ENCODE results near the gene LUC7L3. TPM values are rescaled to one million over a fixed set of nuclear protein-coding genes. Genes with fewer than 3 reads are reported as not detected.

Gene LUC7L3
- total RNA-seq, 1 donor from 2014 or later = 134 TPM

DNA sequence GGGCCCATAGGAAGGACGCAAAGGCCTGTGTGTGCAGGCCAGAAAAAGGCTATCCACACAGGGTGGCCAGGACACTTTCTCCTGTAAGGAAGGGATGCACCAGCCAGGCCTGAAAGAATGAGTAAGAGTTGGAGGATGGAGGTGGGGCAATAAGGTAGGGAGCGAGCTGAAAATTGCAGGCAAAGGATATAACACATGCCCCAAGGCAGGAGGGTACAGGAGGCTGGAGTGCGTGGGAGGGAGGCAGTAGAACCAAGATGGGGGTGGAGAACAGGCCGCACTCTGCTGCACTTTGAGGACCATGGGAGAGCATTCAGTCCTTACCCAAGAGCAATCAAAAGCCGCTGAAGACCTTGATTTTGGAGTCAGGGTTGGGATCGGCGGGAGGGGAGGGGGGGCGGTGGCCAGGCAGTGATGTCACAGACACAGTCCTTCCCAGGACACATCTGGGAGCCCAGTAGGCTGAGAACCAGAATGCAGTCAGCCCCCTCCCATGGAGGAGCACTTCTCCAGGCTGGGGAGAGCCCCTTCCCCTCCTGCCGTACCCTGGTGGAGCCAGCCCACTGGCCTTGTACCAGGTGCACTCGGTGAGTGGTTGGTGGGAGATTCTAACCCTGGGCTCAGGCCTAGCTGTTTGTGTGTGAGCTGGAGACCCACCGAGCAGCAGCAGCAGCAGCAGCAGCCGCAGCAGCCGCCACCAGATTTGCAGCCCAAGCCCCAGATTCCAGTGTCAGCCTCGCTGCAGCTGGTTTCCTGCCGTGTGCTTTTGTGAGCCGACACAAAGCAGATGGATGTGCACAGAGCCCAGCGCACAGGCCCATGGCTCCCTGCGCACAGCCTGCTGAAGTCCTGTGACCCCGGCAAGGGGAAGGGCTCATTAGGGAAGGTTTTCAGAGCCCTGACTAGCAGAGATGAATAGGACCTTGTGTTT is 29.2 kb upstream of the LUC7L3 start:
- intact Hi-C loops (cut with micrococcal nuclease) = no loop called here
- H3K4me1 Mint-ChIP-seq (ENCODE audit: low read depth) = peaks cover 2% of the 10 kb centered on the region
- H3K4me3 Mint-ChIP-seq (ENCODE audit: low read depth) = no peak overlapping the region
- peaks cover 19% of the 10 kb centered on the region for H3K36me3 Mint-ChIP-seq (ENCODE audit: low read depth)
- no peaks in the 10 kb centered on the region for H3K27me3 Mint-ChIP-seq (ENCODE audit: low read depth)
- no peaks in the 10 kb centered on the region for H3K9me3 Mint-ChIP-seq
- no peak overlapping the region for H3K27ac Mint-ChIP-seq
- no peak for DNase-seq (ENCODE audit: low spot score)

DNA sequence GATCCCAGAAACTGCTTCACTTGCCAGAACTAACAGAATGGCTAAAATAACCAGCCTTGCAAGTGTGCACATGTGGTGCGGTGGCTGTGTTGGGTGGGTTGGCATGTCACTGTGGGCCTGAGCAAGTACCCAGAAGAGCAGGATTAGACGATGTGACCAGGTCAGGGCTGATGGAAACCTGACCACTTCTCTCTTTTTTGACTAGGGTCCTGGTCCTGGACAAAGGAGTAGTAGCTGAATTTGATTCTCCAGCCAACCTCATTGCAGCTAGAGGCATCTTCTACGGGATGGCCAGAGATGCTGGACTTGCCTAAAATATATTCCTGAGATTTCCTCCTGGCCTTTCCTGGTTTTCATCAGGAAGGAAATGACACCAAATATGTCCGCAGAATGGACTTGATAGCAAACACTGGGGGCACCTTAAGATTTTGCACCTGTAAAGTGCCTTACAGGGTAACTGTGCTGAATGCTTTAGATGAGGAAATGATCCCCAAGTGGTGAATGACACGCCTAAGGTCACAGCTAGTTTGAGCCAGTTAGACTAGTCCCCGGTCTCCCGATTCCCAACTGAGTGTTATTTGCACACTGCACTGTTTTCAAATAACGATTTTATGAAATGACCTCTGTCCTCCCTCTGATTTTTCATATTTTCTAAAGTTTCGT is 28.4 kb upstream of the LUC7L3 start:
- Mint-ChIP-seq H3K27ac (no peak overlapping the region), H3K27me3 (ENCODE audit: low read depth) (no peaks in the 10 kb centered on the region), H3K9me3 (no peaks in the 10 kb centered on the region), H3K4me3 (ENCODE audit: low read depth) (no peak overlapping the region), H3K36me3 (ENCODE audit: low read depth) (peaks cover 27% of the 10 kb centered on the region), H3K4me1 (ENCODE audit: low read depth) (peaks cover 2% of the 10 kb centered on the region)
- intact Hi-C loops (cut with micrococcal nuclease) = no loop called here
- no peak for DNase-seq (ENCODE audit: low spot score)

DNA sequence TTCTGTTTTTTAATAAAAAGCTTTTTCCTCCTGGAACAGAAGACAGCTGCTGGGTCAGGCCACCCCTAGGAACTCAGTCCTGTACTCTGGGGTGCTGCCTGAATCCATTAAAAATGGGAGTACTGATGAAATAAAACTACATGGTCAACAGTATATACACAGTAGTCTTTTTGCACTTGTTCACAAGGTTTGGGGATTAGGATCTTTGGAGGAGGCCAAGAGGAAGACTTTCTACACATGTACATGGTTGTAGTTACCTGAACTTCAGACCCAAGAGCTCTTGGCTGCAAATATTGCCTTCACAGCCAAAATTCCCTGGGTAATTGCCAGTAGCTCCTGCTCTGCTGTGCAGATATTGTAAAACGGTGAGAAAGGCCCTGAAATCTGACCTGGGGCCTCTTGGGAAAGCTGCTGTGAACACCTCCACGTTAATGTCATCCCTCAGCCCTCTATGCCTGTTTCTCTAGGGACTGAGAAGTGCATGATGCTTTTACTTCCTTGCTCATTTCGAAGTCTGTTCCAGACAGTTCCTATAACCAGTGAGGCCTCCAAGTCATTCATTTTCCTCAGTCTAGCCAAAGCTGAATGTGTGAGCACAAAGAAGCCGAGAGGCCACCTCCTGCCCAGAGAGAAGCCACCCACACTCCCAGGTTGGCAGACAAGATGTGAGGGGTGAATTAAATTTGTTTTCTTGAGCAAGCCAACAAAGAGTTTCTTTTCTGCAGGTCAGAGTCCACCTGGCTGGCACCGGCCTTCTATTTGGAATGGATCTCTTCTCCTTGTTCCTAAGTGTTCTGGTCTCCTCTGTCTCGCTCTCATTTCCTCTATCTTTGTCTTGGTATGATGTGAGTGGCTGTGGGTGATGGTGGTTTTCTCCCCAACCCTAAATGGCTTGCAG is 27.6 kb upstream of the LUC7L3 start:
- no peaks in the 10 kb centered on the region for H3K9me3 Mint-ChIP-seq
- H3K4me1 Mint-ChIP-seq (ENCODE audit: low read depth) = peaks cover 2% of the 10 kb centered on the region
- peaks cover 35% of the 10 kb centered on the region for H3K36me3 Mint-ChIP-seq (ENCODE audit: low read depth)
- intact Hi-C loops (cut with micrococcal nuclease) = no loop called here
- no peak for DNase-seq (ENCODE audit: low spot score)
- H3K4me3 Mint-ChIP-seq (ENCODE audit: low read depth) = no peak overlapping the region
- H3K27ac Mint-ChIP-seq = no peak overlapping the region
- H3K27me3 Mint-ChIP-seq (ENCODE audit: low read depth) = no peaks in the 10 kb centered on the region

DNA sequence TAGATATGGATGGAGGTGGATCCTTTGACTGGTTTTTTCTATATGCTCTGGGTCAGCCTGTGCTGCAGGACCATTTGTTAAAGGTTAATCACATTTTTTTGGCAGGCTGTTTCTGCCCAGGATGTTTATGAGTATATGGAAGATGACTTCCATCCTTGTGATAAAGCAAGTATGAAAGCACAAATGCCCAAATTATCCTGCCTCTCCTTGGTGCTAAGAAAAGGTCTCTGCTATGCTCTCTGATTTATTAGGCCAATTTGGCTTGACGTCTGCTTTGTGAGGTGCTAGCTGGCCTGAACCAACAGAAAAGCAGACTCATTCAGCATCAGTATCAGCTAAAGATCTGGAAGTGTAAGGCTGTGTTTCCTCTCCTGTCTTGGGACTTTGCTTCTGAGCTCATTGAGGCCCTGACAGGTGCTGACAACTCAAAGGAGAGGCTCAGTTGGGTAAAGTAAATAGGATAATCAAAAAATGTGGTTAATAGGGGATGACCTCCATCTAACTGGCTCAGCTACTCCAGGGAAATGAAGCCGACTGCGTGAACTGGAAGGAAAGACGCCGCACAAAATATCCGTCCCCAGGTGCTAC is 26.9 kb upstream of the LUC7L3 start:
- intact Hi-C loops (cut with micrococcal nuclease) = no loop called here
- DNase-seq (ENCODE audit: low spot score) = no peak
- H3K27me3 Mint-ChIP-seq (ENCODE audit: low read depth) = no peaks in the 10 kb centered on the region
- H3K36me3 Mint-ChIP-seq (ENCODE audit: low read depth) = peaks cover 42% of the 10 kb centered on the region
- no peaks in the 10 kb centered on the region for H3K9me3 Mint-ChIP-seq
- H3K4me3 Mint-ChIP-seq (ENCODE audit: low read depth) = no peak overlapping the region
- H3K27ac Mint-ChIP-seq = no peak overlapping the region
- peaks cover 2% of the 10 kb centered on the region for H3K4me1 Mint-ChIP-seq (ENCODE audit: low read depth)

DNA sequence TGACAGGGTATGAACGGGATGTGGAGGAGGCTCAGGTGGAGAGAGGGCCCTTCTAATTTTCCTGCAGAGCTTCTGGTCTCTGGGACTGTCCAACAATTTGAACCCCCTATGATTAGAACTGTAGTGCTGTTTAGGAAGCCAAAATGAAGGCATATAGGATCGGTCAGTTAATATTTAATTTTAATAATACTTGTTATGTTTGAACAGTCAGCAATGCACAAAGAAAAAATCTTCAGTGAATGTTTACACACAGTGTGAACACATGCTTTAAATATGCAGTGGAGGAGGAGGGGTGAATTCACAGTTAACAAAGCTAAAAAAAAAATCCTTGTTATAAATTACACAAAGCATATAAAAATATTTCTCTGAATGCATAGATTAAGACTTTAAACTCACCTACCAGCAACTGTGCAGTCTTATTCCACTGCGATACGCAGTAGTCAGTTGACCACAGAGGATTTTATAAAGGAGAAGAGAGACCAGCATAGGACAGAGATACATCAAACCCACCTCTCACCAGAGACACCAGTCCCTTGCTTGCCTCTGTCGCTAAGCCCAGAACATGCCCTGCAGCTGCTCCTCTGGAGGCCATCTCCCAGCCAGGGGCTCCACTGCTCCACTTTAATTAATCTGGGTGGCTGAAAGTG is 26.2 kb upstream of the LUC7L3 start:
- H3K27me3 Mint-ChIP-seq (ENCODE audit: low read depth) = no peaks in the 10 kb centered on the region
- H3K4me1 Mint-ChIP-seq (ENCODE audit: low read depth) = peaks cover 2% of the 10 kb centered on the region
- no peak overlapping the region for H3K27ac Mint-ChIP-seq
- H3K36me3 Mint-ChIP-seq (ENCODE audit: low read depth) = peaks cover 48% of the 10 kb centered on the region
- H3K9me3 Mint-ChIP-seq = no peaks in the 10 kb centered on the region
- intact Hi-C loops (cut with micrococcal nuclease) = no loop called here
- H3K4me3 Mint-ChIP-seq (ENCODE audit: low read depth) = no peak overlapping the region
- no peak for DNase-seq (ENCODE audit: low spot score)

DNA sequence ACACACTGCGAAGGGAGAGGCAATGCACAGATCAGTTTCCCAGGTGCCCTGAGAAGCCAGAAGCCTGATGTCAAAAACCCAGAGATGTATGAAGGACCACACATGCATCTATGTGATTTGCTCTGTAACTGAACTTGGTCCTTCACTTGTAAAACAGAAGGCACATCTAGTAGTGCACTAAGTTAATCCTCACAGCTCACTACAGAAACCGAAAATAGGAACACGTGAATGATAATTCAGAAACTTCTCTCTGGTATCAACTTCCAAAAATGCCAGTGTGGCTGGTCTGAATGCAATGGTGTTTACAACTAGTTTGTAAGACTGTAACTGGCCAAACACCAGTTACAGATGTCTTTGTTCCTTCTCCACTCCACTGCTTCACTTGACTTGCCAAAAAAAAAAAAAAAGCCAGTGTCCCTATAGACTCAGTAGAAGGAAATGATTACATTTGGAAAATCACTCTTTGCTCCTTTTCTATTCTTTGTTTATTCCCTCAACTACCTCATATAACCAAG is 23.0 kb upstream of the LUC7L3 start:
- intact Hi-C loops (cut with micrococcal nuclease) = loop anchor here (5.0 kb wide), 1 partner anchor 64 kb away; the partner anchor contains the start of gene ABCC3
- peaks cover 76% of the 10 kb centered on the region for H3K36me3 Mint-ChIP-seq (ENCODE audit: low read depth)

DNA sequence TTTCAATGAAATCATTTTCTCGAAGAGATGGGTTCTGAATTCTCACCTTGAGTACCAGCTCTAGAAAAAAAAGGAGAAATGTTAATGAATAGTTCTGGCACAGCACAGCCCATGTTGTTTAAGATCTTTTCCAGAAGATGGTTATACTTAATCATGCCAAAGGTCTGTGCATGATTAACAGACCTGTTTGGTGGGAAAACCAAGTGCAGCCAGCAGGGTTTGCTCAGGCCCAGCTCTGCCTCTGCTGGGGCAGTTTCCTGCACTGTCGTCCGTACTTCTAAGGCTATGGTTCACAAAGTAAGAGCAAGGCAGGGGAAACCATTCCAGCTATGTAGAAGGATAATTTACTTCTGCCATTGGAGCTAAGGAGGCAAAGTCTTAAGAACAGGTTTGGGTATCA is 22.3 kb upstream of the LUC7L3 start:
- H3K27me3 Mint-ChIP-seq (ENCODE audit: low read depth) = no peaks in the 10 kb centered on the region
- no peak overlapping the region for H3K27ac Mint-ChIP-seq
- no peaks in the 10 kb centered on the region for H3K9me3 Mint-ChIP-seq
- peaks cover 11% of the 10 kb centered on the region for H3K4me1 Mint-ChIP-seq (ENCODE audit: low read depth)
- intact Hi-C loops (cut with micrococcal nuclease) = loop anchor here (5.0 kb wide), 1 partner anchor 65 kb away; the partner anchor contains the start of gene ABCC3
- no peak overlapping the region for H3K4me3 Mint-ChIP-seq (ENCODE audit: low read depth)
- DNase-seq (ENCODE audit: low spot score) = no peak
- H3K36me3 Mint-ChIP-seq (ENCODE audit: low read depth) = peaks cover 81% of the 10 kb centered on the region

More for the DNA sequence above, 23.0 kb upstream of the LUC7L3 start:
- H3K4me1 Mint-ChIP-seq (ENCODE audit: low read depth) = peaks cover 8% of the 10 kb centered on the region
- H3K27ac Mint-ChIP-seq = no peak overlapping the region
- no peak overlapping the region for H3K4me3 Mint-ChIP-seq (ENCODE audit: low read depth)
- no peak for DNase-seq (ENCODE audit: low spot score)
- H3K9me3 Mint-ChIP-seq = no peaks in the 10 kb centered on the region
- no peaks in the 10 kb centered on the region for H3K27me3 Mint-ChIP-seq (ENCODE audit: low read depth)

DNA sequence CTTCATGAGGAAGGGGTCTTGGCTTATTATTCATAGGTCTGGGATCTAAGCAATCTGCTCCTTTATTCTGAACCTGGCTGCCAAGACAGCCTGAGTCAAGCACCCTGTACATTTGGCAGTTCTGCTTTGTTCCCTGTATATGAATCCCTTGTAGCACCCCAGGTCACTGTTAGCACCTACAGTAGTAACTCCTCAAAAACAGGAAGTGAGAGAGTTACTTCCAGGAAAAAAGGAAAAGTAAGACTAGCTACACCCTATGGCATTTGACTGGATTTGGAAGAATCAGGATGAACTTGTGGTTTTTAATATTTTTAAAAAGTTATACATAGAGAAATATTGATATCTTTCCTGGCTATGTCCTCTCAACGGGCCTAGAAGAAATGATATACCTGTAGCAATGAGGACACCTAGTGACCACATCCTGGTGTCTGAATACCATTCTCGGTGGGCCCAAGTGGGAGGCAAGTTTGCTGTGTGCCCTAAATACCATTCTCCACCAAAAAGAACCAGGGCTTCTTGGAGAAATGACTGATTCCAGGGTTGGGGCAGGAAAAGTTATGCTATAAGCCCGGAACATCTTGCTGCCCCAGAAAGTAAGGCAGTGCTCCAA is 21.6 kb upstream of the LUC7L3 start:
- H3K36me3 Mint-ChIP-seq (ENCODE audit: low read depth) = peaks cover 76% of the 10 kb centered on the region

DNA sequence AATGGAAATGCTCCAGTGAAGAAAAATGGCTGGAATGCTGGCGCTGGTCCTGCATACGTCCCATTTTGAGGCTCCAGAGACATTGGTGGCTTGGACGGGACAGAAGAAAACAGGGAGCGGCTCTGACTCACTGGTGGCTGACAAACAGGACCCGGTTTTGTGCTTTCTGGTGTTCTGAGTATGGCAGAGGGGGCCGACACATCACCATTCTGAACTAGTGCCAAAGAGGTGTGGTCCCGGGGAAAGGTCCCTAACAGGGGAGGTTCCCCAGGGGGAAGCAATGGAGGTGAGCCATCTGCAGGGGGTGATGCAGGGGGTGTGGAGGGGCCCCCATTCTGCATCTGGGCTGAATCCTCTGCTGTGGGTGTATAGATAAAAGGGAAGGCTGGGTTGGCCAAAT is 20.0 kb upstream of the LUC7L3 start:
- no peak overlapping the region for H3K27ac Mint-ChIP-seq
- intact Hi-C loops (cut with micrococcal nuclease) = loop anchor here (5.0 kb wide), 1 partner anchor 67 kb away; the partner anchor contains the start of gene ABCC3
- no peak for DNase-seq (ENCODE audit: low spot score)
- peaks cover 80% of the 10 kb centered on the region for H3K36me3 Mint-ChIP-seq (ENCODE audit: low read depth)
- H3K4me1 Mint-ChIP-seq (ENCODE audit: low read depth) = peaks cover 19% of the 10 kb centered on the region
- no peaks in the 10 kb centered on the region for H3K27me3 Mint-ChIP-seq (ENCODE audit: low read depth)
- H3K9me3 Mint-ChIP-seq = no peaks in the 10 kb centered on the region
- no peak overlapping the region for H3K4me3 Mint-ChIP-seq (ENCODE audit: low read depth)

More for the DNA sequence above, 21.6 kb upstream of the LUC7L3 start:
- Mint-ChIP-seq H3K27ac (no peak overlapping the region), H3K4me1 (ENCODE audit: low read depth) (peaks cover 11% of the 10 kb centered on the region), H3K27me3 (ENCODE audit: low read depth) (no peaks in the 10 kb centered on the region), H3K9me3 (no peaks in the 10 kb centered on the region), H3K4me3 (ENCODE audit: low read depth) (no peak overlapping the region)
- intact Hi-C loops (cut with micrococcal nuclease) = loop anchor here (5.0 kb wide), 1 partner anchor 65 kb away; the partner anchor contains the start of gene ABCC3
- no peak for DNase-seq (ENCODE audit: low spot score)

DNA sequence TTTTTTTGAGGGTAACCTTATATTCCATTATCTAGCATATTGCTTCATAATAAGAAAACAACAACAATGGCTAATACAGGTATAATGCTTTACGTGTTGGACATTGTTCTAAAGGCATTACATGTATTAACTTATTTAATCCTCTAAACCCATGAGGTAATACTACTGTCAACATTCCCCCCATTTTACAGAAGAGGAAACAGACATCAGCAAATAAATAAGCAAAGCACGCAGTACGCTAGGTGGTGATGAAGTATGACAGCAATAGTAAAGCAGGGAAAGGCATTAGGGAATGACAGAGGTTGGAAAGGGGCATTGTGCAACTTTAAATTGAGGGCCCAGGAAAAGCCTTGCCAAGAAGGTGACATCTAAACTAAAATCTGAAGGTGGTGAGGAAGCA is 16.2 kb upstream of the LUC7L3 start:
- H3K27me3 Mint-ChIP-seq (ENCODE audit: low read depth) = no peaks in the 10 kb centered on the region
- intact Hi-C loops (cut with micrococcal nuclease) = loop anchor here (10.0 kb wide), 1 partner anchor 218 kb away; no protein-coding TSS in a partner anchor
- DNase-seq (ENCODE audit: low spot score) = no peak
- no peak overlapping the region for H3K27ac Mint-ChIP-seq
- H3K4me1 Mint-ChIP-seq (ENCODE audit: low read depth) = peaks cover 23% of the 10 kb centered on the region
- peaks cover 61% of the 10 kb centered on the region for H3K36me3 Mint-ChIP-seq (ENCODE audit: low read depth)
- no peaks in the 10 kb centered on the region for H3K9me3 Mint-ChIP-seq
- H3K4me3 Mint-ChIP-seq (ENCODE audit: low read depth) = no peak overlapping the region
